ENCODE measurements around the gene TPBG.

DNA sequence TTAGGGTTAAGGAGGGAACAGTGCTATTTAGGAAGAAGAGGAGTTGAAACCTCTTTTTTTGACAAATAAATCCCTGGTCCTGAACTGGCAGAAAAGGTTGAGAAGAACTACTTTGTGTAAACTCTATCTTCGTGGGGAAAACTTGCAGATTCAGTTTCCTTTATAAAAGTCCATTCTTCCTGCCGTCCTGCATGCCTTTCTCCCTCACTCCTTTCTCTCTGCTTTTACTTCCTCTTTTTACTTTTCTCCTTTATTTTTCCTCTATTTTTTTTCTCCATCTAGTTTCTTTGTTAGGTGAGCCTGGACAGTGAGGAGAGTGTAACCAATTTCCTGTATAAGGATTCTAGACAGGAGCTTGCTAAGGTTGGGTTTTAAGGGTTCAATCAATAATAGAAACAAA is 52.7 kb downstream of the TPBG start:
- TF ChIP-seq CTCF (IDR thresholded peaks at IDR 0.05) = no peak
- TF ChIP-seq POLR2AphosphoS5 (IDR thresholded peaks at IDR 0.05) = no peak
- no peak for TF ChIP-seq POLR2A (IDR thresholded peaks at IDR 0.05)
- no peak for TF ChIP-seq EP300 (IDR thresholded peaks at IDR 0.05)

All from upper lobe of left lung (tissue), 4 donors.